Activated T-cell treated with anti-CD3 and anti-CD28 coated beads for 48 hours (primary cell): ENCODE data around the gene UROC1.

ENCODE experiments used
- DNase-seq: peaks from one replicate; pipeline ENCODE4 v3.0.0-alpha.2; 2020; ENCODE audit warnings: low read depth

Gene UROC1

DNA sequence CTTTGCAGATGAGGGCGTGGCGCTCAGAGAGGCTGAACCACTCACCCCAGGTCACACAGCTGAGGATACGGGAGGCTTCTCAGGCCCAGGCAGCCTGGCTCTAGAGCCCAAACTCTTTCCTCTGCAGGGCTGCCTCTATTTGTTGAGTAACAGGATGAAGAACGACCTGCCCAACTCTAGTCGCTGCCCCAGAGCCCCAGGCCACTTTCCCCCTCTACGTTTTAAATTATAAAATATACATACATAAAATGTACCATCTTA lies 22.7 kb downstream of the UROC1 start:
- no peak for DNase-seq

DNA sequence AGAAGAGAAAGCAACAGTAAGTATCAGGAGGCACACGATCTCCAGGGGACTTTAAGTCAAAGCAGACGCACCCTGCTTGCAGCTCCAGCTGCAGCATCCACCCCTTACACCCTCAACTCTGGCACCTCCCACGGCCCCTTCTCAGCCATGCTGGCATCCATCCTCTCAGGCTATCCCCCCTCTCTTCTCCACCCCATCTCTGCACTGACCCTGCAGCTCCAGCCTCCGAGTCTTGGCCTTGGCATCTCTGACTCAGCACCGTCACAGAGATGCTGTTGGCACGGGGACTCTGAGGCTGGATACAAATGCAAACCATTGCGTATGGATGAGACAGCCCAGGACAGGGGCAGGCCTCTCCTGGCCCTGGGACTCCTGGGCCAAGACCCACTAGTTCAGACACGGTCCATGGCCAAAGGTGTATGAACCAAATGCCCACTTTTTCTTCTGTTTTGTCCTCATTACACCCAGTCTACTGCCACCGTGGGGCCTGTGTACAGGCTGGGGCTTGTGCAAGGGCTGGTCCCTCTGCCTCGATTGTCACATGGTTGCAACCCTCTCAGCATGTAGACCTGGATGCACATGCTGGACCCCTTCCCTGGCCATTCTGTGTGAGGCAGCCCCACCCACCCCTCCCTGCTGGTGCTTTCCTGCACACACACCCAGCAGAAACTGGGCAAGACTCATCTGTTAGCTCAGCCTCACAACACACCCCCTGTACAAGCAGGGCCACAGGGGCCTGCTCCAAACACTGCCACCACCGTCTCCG lies 23.2 kb downstream of the UROC1 start:
- no peak for DNase-seq

- no peak for DNase-seq
Observed at GRCh38 chr3:126493739-126494138, 23.8 kb downstream of the UROC1 start.

DNA sequence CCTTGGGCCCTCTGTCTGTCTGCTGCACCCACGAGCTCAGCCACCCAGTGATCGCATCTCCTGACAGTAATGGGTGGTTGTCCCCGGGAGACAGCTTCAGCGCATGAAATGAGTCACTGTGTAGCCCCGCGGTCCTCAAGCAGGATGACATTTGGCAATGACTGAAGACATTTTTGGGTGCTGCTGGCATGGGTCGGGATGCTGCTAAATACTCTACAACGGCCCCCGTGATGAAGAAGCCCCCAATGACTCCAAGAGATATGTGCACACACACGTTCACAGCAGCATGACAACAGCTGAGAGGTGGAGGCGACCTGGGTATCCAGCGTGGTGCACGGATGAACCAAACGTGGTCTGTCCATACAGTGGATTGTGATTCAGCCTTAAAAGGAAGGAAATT lies 24.5 kb downstream of the UROC1 start:
- DNase-seq: no peak

DNA sequence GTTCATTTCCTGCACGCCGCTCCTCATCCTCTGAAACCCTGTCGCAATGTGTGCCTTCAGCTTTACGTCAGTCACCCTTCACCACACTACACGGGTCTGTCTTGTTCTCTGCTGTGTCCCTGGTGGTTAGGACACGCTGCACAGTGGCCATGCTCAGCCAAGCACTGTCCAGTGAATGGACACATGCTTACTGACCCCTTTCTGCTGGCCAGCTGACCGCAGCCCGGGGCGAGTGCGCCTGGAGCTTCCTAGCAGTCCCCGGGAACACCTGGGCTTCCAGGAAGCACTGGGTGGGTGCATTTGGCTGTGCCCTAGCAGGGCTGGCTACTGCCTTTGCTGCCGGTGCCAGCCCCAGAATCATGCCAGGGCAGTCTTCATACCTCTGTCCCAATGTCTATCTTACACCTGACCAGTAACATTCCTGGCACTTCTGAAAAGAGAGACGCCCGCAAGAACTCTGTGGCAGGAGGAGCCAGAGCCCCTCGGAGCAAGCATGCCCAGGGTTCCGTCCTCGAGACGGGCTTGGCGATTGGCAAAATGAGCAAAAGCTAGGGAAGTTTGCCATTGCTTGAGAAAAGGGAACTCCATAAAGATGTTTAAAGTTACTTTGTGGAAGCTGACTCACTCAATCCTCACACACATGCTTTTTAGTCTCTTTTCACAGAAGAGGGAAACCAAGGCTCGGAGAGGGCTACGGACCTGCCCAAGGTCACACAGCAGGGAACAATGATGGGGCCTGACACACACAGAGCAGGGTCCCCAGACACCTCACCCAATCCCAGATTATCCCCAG lies 26.2 kb downstream of the UROC1 start:
- no peak for DNase-seq

GRCh38 chr3:126490619-126491018 lies 27.0 kb downstream of the UROC1 start:
- DNase-seq: no peak

GRCh38 chr3:126488886-126489569 lies 28.5 kb downstream of the UROC1 start:
- DNase-seq: no peak

DNA sequence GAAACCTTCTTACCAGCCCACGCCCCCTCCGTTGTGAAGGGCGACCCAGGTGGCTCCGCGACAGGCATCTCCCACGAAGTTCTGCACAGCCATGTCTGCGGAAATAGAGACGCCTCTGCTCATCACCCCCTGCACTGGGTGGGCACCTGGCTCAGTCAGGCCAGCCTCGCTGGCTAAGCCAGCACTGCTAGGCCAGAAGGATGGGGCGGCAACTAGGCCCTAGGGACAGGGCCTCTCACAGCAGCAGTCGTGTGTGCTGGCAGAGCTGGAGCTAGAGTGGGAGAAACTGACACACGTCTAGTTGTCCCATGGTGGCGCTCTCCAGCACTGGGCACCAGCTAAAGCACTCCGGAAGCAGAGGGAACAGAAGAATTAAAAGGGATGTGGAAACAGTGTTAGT lies 29.4 kb downstream of the UROC1 start:
- DNase-seq: no peak

GRCh38 chr3:126487151-126487771 lies 30.3 kb downstream of the UROC1 start:
- DNase-seq: no peak

DNA sequence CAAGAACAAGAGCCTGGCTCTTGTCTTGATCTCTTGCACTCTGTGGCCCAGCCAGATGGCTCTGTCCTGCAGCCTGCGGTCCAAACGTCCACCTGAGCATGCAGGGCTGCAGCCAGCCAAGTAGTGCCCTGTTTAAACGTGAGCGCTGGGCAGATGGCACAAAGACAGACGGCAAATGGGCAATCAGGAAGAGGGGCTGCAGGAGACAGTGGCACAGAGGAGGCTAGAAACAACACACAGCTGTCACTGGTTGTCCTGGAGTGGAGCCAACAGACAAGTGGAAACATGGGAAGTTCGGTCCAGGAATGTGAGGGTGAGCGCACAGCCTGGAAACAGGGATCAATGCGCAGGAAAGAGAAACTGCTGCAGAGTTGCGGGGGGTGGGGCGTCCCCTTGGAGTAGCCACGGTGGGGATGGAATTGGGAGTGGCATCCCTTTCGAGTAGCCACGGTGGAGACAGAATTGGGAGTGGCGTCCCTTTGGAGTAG lies 31.2 kb downstream of the UROC1 start:
- no peak for DNase-seq

- no peak for DNase-seq
Observed at GRCh38 chr3:126485956-126486355, 31.6 kb downstream of the UROC1 start.

DNA sequence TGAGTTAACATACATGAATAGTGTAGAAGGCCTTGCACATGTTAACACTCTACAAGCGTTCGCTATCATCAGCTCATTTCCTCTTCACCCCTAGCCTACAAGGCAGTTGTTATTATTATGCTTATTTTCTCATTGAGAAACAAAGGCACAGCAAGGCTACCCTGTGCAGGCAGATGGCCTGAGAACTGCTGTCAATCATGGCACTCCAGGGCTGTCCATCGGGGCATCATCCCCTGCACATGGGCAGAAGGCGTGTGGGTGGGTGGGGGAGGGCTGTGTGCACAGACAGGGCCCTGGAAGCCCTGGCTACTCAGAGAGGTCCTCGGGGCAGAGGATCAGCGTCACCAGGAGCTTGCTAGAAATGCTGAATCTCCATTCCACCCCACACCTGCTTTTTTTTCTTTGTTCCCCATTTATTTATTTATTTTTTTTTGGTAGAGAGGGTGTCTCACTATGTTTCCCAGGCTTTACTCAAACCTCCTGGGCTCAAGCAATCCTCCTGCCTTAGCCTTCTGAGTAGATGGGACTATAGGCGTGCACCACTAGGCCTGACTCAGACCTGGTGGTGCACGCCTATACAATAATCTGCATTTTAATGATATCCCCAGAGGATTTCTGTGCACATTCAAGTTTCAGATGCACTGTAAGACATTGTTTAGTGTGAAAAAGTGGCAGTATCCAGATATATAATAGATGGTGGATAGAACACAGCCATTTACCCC lies 32.2 kb downstream of the UROC1 start:
- no peak for DNase-seq

GRCh38 chr3:126484662-126485061 lies 32.9 kb downstream of the UROC1 start:
- no peak for DNase-seq

DNA sequence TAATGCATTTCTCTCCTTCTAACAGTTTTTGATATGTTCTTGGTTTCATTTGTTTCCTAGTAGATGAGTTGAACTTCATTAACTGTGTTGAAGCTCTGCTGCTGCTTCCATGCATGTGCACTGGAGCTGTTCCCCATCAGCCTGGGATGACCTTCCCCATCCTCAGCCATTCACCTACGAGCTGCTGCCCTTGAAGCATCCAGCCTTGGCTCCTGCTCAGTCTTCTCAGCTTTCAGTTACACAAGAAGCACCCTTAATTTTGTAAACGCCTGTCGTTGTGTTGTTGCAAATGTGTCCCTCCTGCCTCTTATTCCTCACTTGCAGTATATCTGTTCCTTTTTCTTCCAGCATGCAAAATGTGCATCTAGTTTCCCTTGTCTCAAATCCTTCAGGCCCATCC lies 33.4 kb downstream of the UROC1 start:
- DNase-seq: no peak

DNA sequence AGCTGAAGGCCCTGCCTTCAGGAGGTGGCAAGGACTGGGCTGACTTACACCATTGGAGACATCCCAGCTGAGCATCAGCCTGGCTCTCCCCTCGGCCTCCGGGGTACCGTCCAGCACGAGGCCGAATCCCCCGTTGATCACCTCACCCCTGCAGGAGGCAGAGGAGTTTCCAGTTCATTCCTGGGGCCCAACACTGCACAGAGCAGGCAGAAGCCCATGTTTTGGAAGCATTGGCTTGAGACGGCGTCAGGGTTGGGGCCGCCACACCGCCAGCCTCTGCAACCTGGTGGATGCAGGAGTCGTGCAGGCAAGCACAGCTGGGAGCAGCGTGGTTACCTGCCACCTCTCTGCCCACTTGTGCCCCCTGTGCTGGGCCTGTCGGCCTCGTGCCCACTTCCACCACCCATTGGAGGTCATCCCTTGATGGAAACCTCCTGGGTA lies 34.2 kb downstream of the UROC1 start:
- DNase-seq: no peak

DNA sequence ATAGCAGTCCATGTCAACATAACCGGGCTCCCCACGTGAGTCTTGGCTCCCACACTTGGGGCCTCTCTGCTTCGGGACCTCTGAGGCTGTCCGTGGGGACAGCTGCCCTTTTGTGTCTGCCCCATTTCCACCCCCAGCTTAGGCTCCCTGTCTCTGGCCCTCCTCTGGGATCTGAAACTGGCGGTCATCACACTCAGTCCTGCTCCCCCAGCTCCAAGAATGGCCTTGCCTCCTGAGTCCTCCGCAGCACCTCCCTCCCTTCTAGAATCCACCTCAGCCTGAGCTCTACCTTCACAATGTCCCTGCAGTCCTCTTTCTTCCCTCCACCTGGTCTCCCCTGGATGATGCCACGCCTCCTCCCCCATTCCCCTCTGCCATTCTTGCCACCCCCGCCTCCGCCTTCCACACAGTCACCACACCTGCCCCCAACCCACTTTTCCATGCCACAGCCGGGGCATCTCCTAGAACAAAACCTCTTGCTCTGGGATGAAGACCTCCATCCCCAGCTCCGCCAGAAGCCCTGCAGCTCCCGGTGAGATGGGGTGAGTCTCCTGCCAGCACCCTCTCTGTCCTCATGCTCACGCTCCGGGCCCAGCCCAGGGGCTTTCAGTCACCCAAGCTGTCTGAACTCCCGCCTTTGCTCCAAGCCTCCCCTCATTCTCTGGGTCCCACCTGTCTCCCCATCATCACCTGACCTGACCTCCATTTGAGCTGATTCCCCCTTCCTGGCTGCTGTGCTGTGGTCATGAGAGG lies 34.9 kb downstream of the UROC1 start:
- no peak for DNase-seq

GRCh38 chr3:126481808-126482502 lies 35.6 kb downstream of the UROC1 start:
- no peak for DNase-seq

DNA sequence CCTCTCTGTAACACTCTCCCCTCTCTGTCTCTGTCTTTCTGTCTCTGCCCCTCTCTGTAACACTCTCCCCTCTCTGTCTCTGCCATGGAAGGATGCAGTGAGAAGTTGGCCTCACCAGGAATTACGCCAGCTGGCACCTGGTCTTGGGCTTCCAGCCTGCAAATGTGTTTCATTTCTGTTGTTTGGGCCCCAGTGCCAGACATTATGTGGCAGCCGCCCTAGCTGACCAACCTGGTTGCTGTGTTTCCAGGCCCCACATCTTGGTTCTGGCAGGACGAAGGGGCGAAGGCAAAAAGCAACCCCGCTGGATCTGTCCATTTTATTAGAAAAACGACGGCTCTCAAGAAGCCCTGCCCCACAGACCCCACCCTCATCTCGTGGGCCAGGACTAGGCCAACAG lies 36.7 kb downstream of the UROC1 start:
- no peak for DNase-seq

DNA sequence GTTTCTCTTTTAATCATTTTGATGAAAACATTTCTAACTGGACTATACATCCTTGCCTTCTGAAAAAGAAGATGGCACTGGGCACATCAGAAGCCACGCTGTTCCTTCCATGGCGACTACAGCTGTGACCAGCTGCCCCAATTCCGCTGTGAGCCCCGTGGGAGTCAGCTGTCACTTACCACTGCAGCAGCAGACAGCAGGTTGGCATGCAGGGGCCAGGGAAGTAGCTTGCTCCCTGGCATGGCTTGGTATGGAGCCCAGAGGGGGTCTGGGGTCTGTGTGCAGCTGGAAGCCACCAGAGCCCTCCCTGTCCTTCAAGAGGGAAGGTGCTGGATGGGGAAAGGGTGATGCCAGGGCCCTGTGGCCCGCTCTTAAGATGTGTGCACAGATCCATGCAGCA lies 37.4 kb downstream of the UROC1 start:
- DNase-seq: no peak

GRCh38 chr3:126479642-126480041 lies 37.9 kb downstream of the UROC1 start:
- no peak for DNase-seq
